HepG2 (cell line): ENCODE measurements around the gene R3HDM4. TPM values are rescaled to one million over a fixed set of nuclear protein-coding genes. Genes with fewer than 3 reads are reported as not detected.

ENCODE experiments used
- AGO2 ChIP-seq: fragments of 200-400 bp; formaldehyde crosslinking; optimal IDR thresholded peaks from 2 replicates; pipeline ENCODE3; 2017; ENCODE audit warnings: mild to moderate bottlenecking, low read depth, low read length, moderate library complexity
- DPF2 ChIP-seq: sonication (generic); formaldehyde crosslinking; IDR thresholded peaks from 2 replicates; pipeline ENCODE4 v1.4.0; 2020; ENCODE audit warnings: mild to moderate bottlenecking, low read depth, missing genetic modification reagents, borderline replicate concordance
- HOXA3 ChIP-seq: sonication (generic); formaldehyde crosslinking; IDR thresholded peaks from 2 replicates; pipeline ENCODE4 v1.5.0; 2020; ENCODE audit warnings: missing genetic modification reagents
- MATR3 ChIP-seq: sonication (generic); formaldehyde crosslinking; IDR thresholded peaks from 2 replicates; pipeline ENCODE4 v1.4.0; 2020; ENCODE audit warnings: missing genetic modification reagents
- MTA3 ChIP-seq: sonication (generic); formaldehyde crosslinking; IDR thresholded peaks from 2 replicates; pipeline ENCODE4 v1.4.0; 2020; ENCODE audit warnings: missing genetic modification reagents
- RBFOX2 ChIP-seq: fragments of 200-400 bp; formaldehyde crosslinking; IDR thresholded peaks from 2 replicates; pipeline ENCODE4 v1.6.1; 2017; ENCODE audit warnings: low read depth, mild to moderate bottlenecking, low read length
- RBM22 ChIP-seq: fragments of 200-400 bp; formaldehyde crosslinking; optimal IDR thresholded peaks from 2 replicates; pipeline ENCODE3; 2017; ENCODE audit warnings: mild to moderate bottlenecking, low read length, moderate library complexity
- SAP130 ChIP-seq: IDR thresholded peaks from 2 replicates; pipeline ENCODE4 v1.6.1; 2016; ENCODE audit warnings: low read depth
- ZFY ChIP-seq: sonication (generic); formaldehyde crosslinking; IDR thresholded peaks from 2 replicates; pipeline ENCODE4 v1.4.0; 2020; ENCODE audit warnings: missing genetic modification reagents
- ZNF143 ChIP-seq: sonication (generic); formaldehyde crosslinking; IDR thresholded peaks from 2 replicates; pipeline ENCODE4 v1.4.0; 2020; ENCODE audit warnings: missing genetic modification reagents
- polyA plus RNA-seq, 8 experiments: library from polyadenylated mRNA; depleted of rRNA in 3 of 8; stranded (reverse) in 7 of 8; unstranded in 1 of 8; fragments of >200 nt; fragmentation: Illumina TruSeq in 4 of 8; extraction: Trizol in 4 of 8; gene quantifications; 2 replicates each; pipeline versions ENCODE4 v1.2.1 to v1.2.3, GENCODE V29; 2011 to 2016; ENCODE audit warnings: low read depth in 4 of 8, missing spikeins in 1 of 8, mixed read lengths in 1 of 8; ENCODE audit not compliant: insufficient read depth in 1 of 8
- total RNA-seq, 5 experiments: library from RNA; depleted of rRNA; stranded (reverse); fragments of >200 nt; fragmentation: Illumina TruSeq; extraction: Trizol; gene quantifications; 2 replicates each; pipeline ENCODE4 v1.2.3, GENCODE V29; 2016; ENCODE audit warnings: low read depth in 1 of 5
- TF ChIP-seq, protein P1 (sequence below): sonication (generic); formaldehyde crosslinking; IDR thresholded peaks from 2 replicates; pipeline ENCODE4 v1.4.0; 2020; ENCODE audit warnings: mild to moderate bottlenecking, missing genetic modification reagents
- TF ChIP-seq, protein P2 (sequence below): sonication (generic); formaldehyde crosslinking; IDR thresholded peaks from 2 replicates; pipeline ENCODE4 v1.5.1; 2020; ENCODE audit warnings: mild to moderate bottlenecking, missing genetic modification reagents, moderate library complexity

Gene R3HDM4
- total and polyA plus RNA-seq, 2 of the 13 experiments (the other 11 are each of a cell fraction or from before 2014, with no cell fraction given): 26.2 to 26.9 TPM

DNA sequence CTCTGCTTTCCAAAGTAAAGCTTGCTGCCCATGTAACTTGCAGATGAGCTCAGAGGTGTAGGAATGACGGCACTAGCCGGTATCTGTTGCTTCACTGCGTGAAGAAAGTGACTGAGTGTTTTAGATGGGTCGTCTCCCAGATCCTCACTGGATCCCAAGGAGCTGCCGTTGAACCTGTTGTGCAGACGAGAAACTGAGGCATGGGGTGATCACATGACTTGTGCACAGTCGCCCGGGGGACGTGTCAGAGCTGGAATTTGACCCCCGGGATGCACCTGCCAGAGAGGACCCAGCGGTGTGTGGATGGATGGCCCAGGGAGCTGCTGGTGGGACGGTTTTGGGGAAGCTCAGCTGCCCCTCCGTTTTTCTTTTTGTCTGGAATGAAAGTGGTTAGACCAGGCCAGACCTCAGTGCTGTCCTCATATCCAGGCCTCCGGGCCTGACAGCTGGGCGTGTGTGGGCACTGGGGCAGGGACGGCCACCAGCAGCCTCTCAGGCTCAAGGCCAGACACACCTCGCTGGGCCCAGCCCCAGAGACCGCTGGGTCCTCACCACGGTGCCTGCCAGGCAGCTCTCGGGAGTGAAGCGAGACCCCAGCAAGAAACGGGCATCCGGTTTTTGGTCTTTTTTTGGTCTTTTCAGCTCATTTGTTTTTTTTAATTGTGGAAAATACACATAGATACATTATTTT, 25.4 kb upstream of the R3HDM4 start (continued):
- TF ChIP-seq, protein P1, sequence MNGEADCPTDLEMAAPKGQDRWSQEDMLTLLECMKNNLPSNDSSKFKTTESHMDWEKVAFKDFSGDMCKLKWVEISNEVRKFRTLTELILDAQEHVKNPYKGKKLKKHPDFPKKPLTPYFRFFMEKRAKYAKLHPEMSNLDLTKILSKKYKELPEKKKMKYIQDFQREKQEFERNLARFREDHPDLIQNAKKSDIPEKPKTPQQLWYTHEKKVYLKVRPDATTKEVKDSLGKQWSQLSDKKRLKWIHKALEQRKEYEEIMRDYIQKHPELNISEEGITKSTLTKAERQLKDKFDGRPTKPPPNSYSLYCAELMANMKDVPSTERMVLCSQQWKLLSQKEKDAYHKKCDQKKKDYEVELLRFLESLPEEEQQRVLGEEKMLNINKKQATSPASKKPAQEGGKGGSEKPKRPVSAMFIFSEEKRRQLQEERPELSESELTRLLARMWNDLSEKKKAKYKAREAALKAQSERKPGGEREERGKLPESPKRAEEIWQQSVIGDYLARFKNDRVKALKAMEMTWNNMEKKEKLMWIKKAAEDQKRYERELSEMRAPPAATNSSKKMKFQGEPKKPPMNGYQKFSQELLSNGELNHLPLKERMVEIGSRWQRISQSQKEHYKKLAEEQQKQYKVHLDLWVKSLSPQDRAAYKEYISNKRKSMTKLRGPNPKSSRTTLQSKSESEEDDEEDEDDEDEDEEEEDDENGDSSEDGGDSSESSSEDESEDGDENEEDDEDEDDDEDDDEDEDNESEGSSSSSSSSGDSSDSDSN (CRISPR knock-in tag): peak; percentile 17; the same call in 1 of the 2 replicates
- no peak for TF ChIP-seq MTA3
- TF ChIP-seq, protein P2, sequence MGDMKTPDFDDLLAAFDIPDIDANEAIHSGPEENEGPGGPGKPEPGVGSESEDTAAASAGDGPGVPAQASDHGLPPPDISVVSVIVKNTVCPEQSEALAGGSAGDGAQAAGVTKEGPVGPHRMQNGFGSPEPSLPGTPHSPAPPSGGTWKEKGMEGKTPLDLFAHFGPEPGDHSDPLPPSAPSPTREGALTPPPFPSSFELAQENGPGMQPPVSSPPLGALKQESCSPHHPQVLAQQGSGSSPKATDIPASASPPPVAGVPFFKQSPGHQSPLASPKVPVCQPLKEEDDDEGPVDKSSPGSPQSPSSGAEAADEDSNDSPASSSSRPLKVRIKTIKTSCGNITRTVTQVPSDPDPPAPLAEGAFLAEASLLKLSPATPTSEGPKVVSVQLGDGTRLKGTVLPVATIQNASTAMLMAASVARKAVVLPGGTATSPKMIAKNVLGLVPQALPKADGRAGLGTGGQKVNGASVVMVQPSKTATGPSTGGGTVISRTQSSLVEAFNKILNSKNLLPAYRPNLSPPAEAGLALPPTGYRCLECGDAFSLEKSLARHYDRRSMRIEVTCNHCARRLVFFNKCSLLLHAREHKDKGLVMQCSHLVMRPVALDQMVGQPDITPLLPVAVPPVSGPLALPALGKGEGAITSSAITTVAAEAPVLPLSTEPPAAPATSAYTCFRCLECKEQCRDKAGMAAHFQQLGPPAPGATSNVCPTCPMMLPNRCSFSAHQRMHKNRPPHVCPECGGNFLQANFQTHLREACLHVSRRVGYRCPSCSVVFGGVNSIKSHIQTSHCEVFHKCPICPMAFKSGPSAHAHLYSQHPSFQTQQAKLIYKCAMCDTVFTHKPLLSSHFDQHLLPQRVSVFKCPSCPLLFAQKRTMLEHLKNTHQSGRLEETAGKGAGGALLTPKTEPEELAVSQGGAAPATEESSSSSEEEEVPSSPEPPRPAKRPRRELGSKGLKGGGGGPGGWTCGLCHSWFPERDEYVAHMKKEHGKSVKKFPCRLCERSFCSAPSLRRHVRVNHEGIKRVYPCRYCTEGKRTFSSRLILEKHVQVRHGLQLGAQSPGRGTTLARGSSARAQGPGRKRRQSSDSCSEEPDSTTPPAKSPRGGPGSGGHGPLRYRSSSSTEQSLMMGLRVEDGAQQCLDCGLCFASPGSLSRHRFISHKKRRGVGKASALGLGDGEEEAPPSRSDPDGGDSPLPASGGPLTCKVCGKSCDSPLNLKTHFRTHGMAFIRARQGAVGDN (CRISPR knock-in tag): peak; percentile 69
- peak; percentile 76 for TF ChIP-seq AGO2
- TF ChIP-seq ZNF143 (CRISPR knock-in tag): 0 out of 2 replicates have a peak, but pooled peaks have one; percentile 13
- 0 out of 2 replicates have a peak, but pooled peaks have one; percentile 21 for TF ChIP-seq SAP130 (CRISPR knock-in tag)
- peak; percentile 80 for TF ChIP-seq RBM22
- peak; percentile 14; the same call in 1 of the 2 replicates for TF ChIP-seq HOXA3 (CRISPR knock-in tag)
- TF ChIP-seq RBFOX2: peak; percentile 55; the same call in 1 of the 2 replicates
- no peak for TF ChIP-seq MATR3 (CRISPR knock-in tag)
- TF ChIP-seq ZFY: peak; percentile 32; the same call in 1 of the 2 replicates
- no peak for TF ChIP-seq DPF2
